CD4-positive, alpha-beta T cell treated with Interleukin-17A for 4 hours (primary cell): ENCODE results near the gene PSMG3.
"Not testable (repeated sequence)": the region's sequence is repeated elsewhere in the genome, so short reads cannot be mapped to it uniquely, and the experiment has no call there.

Source experiments
- DNase-seq: peaks from one replicate; pipeline ENCODE4 v3.0.0-alpha.2; 2020; ENCODE audit warnings: mixed read lengths

PSMG3 gene

GRCh38 chr7:1531263-1531978, 38.4 kb downstream of the PSMG3 start:
- peak; percentile 63 for DNase-seq

DNA sequence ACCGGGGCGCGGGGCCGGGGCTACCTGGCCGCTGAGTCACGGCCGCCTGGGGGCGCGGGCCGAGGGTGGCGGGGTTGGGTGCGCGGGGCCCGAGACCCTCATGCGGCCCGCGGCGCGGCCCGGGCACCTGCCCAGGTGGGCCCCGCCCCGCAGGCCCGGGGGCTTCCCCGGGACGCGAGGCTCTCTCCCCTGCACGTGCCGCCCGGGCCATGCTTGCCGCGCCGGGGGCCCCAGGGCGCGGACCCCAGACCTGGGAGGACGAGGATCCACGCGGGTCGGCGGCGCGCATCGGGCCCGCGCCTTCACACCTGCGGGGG, 38.9 kb downstream of the PSMG3 start:
- DNase-seq, result no peak

DNA sequence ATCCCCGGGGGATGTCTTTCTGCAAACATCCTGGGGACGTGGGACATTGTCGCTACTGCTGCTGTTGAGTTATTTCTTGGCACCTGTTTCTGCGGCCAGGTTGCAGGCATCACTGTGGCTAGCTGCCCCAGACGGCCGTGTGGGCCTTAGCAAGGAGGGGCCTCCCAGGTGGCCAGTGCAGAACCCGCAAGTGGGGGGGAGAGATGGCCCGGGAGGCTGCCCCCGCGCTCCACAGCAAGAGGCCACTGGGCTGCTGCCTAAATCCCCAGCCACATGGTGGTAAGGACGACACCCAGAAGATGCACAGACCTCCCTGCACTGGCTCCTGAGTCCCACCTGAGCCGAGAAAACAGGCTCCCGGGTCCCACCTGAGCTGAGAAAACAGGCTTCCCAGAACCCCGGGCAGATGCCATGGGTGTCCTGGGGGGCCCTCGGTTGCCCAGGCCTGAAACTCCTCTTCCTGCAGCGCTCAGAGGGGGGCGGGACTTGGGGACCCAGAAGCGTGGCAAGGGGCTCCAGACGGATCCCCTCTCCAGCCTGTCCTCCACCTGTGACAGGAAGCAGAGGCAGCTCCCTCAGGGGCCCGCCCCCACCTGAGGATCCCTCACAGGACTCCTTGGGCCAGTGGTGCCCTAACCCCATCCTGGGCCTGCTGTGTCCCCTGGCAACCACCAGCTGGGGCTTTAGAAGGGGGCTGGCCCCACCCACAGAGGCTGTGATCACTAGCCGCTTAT, 40.3 kb downstream of the PSMG3 start:
- no peak for DNase-seq

GRCh38 chr7:1526271-1526754, 43.5 kb downstream of the PSMG3 start:
- no peak for DNase-seq

DNA sequence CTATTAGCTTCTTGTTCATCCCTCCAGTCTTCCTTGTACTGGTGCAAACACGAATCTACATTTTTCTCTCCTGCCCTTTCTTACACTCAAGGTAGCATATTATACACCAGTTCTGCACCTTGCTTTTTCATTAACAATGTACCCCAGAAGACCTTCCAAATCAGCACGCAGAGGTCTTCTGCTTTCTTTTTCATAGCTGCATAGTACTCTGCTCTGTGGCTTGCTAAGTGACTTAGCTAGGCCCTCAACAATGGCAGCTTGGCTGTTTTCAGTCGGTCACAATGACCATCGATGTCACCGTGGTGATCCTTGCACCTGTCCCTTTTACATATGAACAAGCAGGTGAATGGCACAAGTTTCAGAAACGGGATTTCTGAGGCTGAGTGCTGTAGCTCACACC, 44.4 kb downstream of the PSMG3 start:
- DNase-seq, result no peak

- DNase-seq, result no peak
Observed at GRCh38 chr7:1523844-1524243, 46.0 kb downstream of the PSMG3 start.

DNA sequence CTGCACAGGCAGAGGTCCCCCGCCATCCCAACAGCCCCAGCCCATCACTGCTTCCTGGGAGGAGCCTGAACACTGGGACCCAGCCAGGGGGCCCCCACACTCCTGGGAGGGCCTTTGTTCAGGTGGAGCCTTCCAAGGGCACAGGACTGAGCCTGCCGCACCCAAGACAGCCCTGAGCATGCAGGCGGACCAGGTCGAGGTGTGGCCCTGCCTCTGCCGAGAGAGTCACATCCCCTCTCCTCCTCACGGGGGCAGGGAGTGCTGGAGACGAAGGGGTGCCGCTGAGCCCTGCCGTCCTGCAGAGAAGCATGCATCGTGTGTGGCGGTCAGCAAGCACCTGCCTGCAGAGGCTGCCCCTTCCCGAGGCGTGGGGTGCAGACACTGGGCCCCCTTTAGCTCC, 46.6 kb downstream of the PSMG3 start:
- no peak for DNase-seq

GRCh38 chr7:1521456-1521855, 48.4 kb downstream of the PSMG3 start:
- no peak for DNase-seq

DNA sequence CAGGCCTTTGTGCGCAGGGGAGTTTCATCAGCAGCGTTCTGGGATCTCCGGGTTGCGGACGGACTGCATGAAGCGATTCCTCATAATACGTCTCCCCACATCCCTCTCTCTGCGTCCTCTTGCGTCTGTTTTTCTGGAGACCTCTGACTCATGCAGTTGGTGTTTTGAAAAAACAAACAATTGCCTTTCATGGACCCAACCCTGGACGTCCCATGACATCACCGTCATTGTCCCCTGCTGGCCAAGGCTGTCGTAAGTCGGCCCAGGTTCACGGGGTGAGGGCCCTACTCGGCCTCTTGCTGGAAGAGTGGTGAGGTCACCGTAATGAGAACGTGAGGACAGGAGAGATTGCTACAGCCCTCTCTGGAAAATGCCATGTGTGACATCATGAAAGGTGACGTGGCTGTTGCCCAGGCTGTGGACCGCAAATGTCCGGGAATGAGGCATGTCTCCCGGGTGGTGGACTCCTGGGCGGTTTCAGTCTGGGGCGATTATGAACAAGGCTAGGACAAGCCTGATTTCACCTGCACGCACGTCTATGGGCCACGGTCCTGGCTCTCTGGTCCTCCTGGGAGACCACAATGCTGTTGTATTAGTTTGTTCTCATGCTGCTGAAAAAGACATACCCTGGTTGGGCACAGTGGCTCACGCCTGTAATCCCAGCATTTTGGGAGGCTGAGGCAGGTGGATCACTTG, 49.1 kb downstream of the PSMG3 start:
- no peak for DNase-seq

DNA sequence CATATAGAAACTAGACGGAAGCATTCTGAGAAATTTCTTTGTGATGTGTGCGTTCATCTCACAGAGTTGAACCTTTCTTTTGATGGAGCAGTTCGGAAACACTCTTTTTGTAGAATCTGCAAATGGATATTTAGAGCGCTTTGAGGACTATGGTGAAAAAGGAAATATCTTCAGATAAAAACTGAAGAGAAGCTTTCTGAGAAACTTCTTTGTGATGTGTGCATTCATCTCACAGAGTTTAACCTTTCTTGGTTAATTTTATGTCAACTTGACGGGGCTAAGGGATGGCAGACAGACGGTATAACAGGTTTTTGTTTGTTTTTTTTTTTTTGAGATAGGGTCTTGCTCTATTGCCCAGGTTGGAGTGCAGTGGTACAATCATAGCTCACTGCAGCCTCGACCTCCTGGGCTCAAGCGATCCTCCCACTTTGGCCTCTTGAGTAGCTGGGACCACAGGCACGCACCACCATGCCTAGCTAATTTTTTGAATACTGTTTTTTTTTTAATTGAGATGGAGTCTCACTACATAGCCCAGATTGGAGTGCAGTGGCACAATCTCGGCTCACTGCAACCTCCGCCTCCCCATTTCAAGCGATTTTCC, 50.4 kb downstream of the PSMG3 start:
- not testable (repeated sequence) for DNase-seq
